Trophoblast cell (in vitro differentiated cells and primary cell): ENCODE results near the gene KIAA0408.
"Not testable (repeated sequence)": the region's sequence is repeated elsewhere in the genome, so short reads cannot be mapped to it uniquely, and the experiment has no call there.

ENCODE experiments used
- DNase-seq, 2 donors: peaks; one replicate each; pipeline ENCODE4 v3.0.0-alpha.2; 2016
- H2AFZ ChIP-seq: 2 replicates; pipeline ENCODE4 v1.6.1; 2013; ENCODE audit warnings: low read length, moderate library complexity, mild to moderate bottlenecking; ENCODE audit not compliant: insufficient read depth, poor library complexity
- H2AK5ac ChIP-seq: 2 replicates; pipeline ENCODE4 v1.6.1; 2013; ENCODE audit warnings: mild to moderate bottlenecking, low read length
- H2BK120ac ChIP-seq: 2 replicates; pipeline ENCODE4 v1.6.1; 2013; ENCODE audit warnings: low read length, mild to moderate bottlenecking, moderate library complexity; ENCODE audit not compliant: insufficient read depth, poor library complexity
- H2BK12ac ChIP-seq: 2 replicates; pipeline ENCODE4 v1.6.1; 2013; ENCODE audit warnings: mild to moderate bottlenecking, low read length, moderate library complexity
- H2BK5ac ChIP-seq: 2 replicates; pipeline ENCODE4 v1.6.1; 2013; ENCODE audit warnings: low read length, low read depth, moderate library complexity, mild to moderate bottlenecking; ENCODE audit not compliant: poor library complexity
- H3K14ac ChIP-seq: 2 replicates; pipeline ENCODE4 v1.6.1; 2013; ENCODE audit warnings: mild to moderate bottlenecking, low read length
- H3K18ac ChIP-seq: 2 replicates; pipeline ENCODE4 v1.6.1; 2013; ENCODE audit warnings: mild to moderate bottlenecking, low read length
- H3K23ac ChIP-seq: 2 replicates; pipeline ENCODE4 v1.6.1; 2013; ENCODE audit warnings: low read length
- H3K27ac ChIP-seq: 2 replicates; pipeline ENCODE4 v1.5.1; 2013; ENCODE audit warnings: low read depth, mild to moderate bottlenecking, inconsistent platforms, low read length, moderate library complexity
- H3K27me3 ChIP-seq: 2 replicates; pipeline ENCODE4 v1.6.1; 2013; ENCODE audit warnings: inconsistent platforms, mild to moderate bottlenecking, low read length, moderate library complexity; ENCODE audit not compliant: insufficient read depth
- H3K36me3 ChIP-seq, 2 experiments: 1 replicate in 1 of 2; 2 replicates in 1 of 2; pipeline ENCODE4 v1.6.1; 2013; ENCODE audit warnings: low read length in 2 of 2, mild to moderate bottlenecking in 2 of 2, moderate library complexity in 1 of 2; ENCODE audit not compliant: insufficient read depth in 2 of 2, control insufficient read depth in 1 of 2
- H3K4ac ChIP-seq: 2 replicates; pipeline ENCODE4 v1.6.1; 2013; ENCODE audit warnings: low read depth, mild to moderate bottlenecking, low read length, moderate library complexity
- H3K4me1 ChIP-seq, 2 experiments: 1 replicate in 1 of 2; 2 replicates in 1 of 2; pipeline ENCODE4 v1.6.1; 2013; ENCODE audit warnings: low read length in 2 of 2, mild to moderate bottlenecking in 2 of 2, moderate library complexity in 1 of 2; ENCODE audit not compliant: insufficient read depth in 2 of 2, control insufficient read depth in 1 of 2
- H3K4me2 ChIP-seq: 2 replicates; pipeline ENCODE4 v1.6.1; 2013; ENCODE audit warnings: inconsistent platforms, mild to moderate bottlenecking, low read length, moderate library complexity
- H3K4me3 ChIP-seq: 2 replicates; pipeline ENCODE4 v1.5.1; 2013; ENCODE audit warnings: mild to moderate bottlenecking, low read depth, low read length, inconsistent platforms
- H3K79me1 ChIP-seq: one replicate; pipeline ENCODE4 v1.6.1; 2013; ENCODE audit warnings: low read length
- H3K79me2 ChIP-seq: 2 replicates; pipeline ENCODE4 v1.6.1; 2013; ENCODE audit warnings: low read length, mild to moderate bottlenecking; ENCODE audit not compliant: control insufficient read depth, insufficient read depth, poor library complexity
- H3K9ac ChIP-seq: 2 replicates; pipeline ENCODE4 v1.6.1; 2013; ENCODE audit warnings: mild to moderate bottlenecking, low read length
- H3K9me3 ChIP-seq: 2 replicates; pipeline ENCODE4 v1.6.1; 2013; ENCODE audit warnings: low read depth, mild to moderate bottlenecking, control low read depth, inconsistent platforms, low read length; ENCODE audit not compliant: insufficient read depth
- H4K12ac ChIP-seq: 2 replicates; pipeline ENCODE4 v1.6.1; 2013; ENCODE audit warnings: low read depth, mild to moderate bottlenecking, low read length, moderate library complexity
- H4K8ac ChIP-seq: 2 replicates; pipeline ENCODE4 v1.6.1; 2013; ENCODE audit warnings: low read depth, mild to moderate bottlenecking, low read length, moderate library complexity
- H4K91ac ChIP-seq: one replicate; pipeline ENCODE4 v1.6.1; 2013; ENCODE audit warnings: low read depth, mild to moderate bottlenecking, low read length, moderate library complexity
- WGBS: extraction: QIAGEN DNeasy Blood & Tissue Kit; methylation state at CpG from one replicate; pipeline ENCODE4 v1.1.7; 2013; ENCODE audit warnings: missing lambda C conversion rate; ENCODE audit not compliant: insufficient read length, insufficient coverage; ENCODE audit errors: extremely low coverage; 5-methylcytosine and 5-hydroxymethylcytosine counted together

KIAA0408 gene

DNA sequence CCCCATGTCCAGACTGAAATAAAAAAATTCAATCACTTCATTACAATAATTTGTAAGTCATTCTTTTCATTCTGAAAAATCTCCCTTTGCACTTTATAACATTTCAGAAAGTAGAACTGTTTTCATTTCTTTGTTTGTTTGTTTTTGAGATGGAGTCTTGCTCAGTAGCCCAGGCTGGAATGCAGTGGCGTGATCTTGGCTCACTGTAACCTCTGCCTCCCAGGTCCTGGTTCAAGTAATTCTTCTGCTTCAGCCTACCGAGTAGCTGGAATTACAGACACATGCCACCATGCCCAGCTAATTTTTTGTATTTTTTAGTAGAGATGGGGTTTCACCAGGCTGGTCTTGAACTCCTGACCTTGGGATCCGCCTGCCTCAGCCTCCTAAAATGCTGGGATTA, 38.0 kb downstream of the KIAA0408 start:
- H3K4me2 ChIP-seq, H3K79me2 ChIP-seq, H3K79me1 ChIP-seq, H4K91ac ChIP-seq, H2BK12ac ChIP-seq, H4K8ac ChIP-seq, H2BK120ac ChIP-seq, H3K4ac ChIP-seq, H3K23ac ChIP-seq, H3K14ac ChIP-seq, H4K12ac ChIP-seq, H2AFZ ChIP-seq, H3K4me3 ChIP-seq, H3K18ac ChIP-seq, H3K9me3 ChIP-seq, H3K36me3 ChIP-seq, H2BK5ac ChIP-seq, DNase-seq, H3K27me3 ChIP-seq, H3K27ac ChIP-seq, H3K9ac ChIP-seq, H2AK5ac ChIP-seq, H3K4me1 ChIP-seq: not testable (repeated sequence)
- WGBS: no CpG with 5 or more reads among the region's 3 CpGs

DNA sequence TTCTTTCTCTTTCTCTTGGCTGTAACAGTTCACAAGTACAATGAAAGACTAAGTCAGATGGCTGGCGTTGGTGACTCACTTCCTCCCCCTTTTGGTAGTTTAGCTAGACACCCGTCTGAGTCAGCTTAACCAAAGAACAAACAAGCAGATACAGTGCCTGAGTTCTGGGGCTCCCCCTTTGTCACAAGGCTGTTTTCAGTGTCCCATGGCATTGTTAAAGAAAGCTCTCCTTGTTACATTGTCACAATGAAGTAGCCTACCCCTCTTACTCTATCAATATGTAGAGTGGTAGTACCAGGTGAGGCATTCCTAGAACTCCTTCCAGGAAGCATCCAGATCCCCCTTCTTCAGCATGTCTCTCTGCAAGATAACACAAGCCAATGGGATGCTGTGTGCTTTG, 38.6 kb downstream of the KIAA0408 start:
- Histone ChIP-seq H3K36me3 (no peaks in the 10 kb centered on the region), H3K79me2 (no peaks in the 10 kb centered on the region), H4K12ac (no peak overlapping the region), H3K4me2 (no peak overlapping the region), H2BK12ac (no peak overlapping the region), H4K8ac (no peak overlapping the region), H4K91ac (no peak overlapping the region), H2AFZ (no peak overlapping the region), H3K79me1 (no peaks in the 10 kb centered on the region), H3K23ac (no peak overlapping the region), H3K14ac (no peak overlapping the region), H3K27me3 (no peaks in the 10 kb centered on the region), H3K4me1 (no peaks in the 10 kb centered on the region), H2BK5ac (no peak overlapping the region), H3K9me3 (no peaks in the 10 kb centered on the region), H3K4me3 (no peak overlapping the region), H2BK120ac (no peak overlapping the region), H3K27ac (no peak overlapping the region), H3K4ac (no peak overlapping the region), H3K9ac (no peak overlapping the region), H2AK5ac (no peak overlapping the region), H3K18ac (no peak overlapping the region)
- DNase-seq: peak; percentile 67 to 72
- WGBS: no CpG with 5 or more reads among the region's 2 CpGs

DNA sequence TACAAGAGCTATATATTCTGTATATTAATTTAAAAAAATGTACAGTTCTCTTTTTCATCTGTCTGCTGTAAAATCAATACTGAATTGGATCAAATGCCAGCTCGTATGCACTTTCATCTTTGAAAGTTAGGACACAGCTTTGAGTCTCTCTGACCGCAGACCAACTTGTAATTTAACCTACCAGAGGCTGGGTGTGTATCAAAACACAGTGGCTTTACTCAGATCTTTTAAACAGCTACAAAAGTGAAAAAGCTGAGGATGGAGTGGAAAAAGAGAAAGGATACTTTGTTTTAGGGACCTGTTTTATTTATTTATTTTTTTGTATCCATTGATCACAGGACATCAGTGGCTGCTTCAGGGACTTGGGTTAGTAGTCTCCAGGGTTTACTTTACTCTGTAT, 44.1 kb downstream of the KIAA0408 start:
- no peaks in the 10 kb centered on the region for H3K4me1 ChIP-seq
- H2BK5ac ChIP-seq: no peak overlapping the region
- H4K8ac ChIP-seq: no peak overlapping the region
- H2BK120ac ChIP-seq: no peak overlapping the region
- no peaks in the 10 kb centered on the region for H3K79me1 ChIP-seq
- no peak for DNase-seq
- no peaks in the 10 kb centered on the region for H3K27me3 ChIP-seq
- no peak overlapping the region for H3K27ac ChIP-seq
- no peak overlapping the region for H3K9ac ChIP-seq
- H3K4ac ChIP-seq: no peak overlapping the region
- no peaks in the 10 kb centered on the region for H3K9me3 ChIP-seq
- WGBS: no CpG with 5 or more reads among the region's 2 CpGs
- H2BK12ac ChIP-seq: no peak overlapping the region
- H4K12ac ChIP-seq: no peak overlapping the region
- H3K4me3 ChIP-seq: no peak overlapping the region
- H2AFZ ChIP-seq: no peak overlapping the region
- no peak overlapping the region for H3K4me2 ChIP-seq
- no peaks in the 10 kb centered on the region for H3K36me3 ChIP-seq
- no peaks in the 10 kb centered on the region for H3K79me2 ChIP-seq
- H4K91ac ChIP-seq: no peak overlapping the region
- H3K18ac ChIP-seq: no peak overlapping the region
- H3K23ac ChIP-seq: no peak overlapping the region
- H3K14ac ChIP-seq: no peak overlapping the region
- H2AK5ac ChIP-seq: no peak overlapping the region

DNA sequence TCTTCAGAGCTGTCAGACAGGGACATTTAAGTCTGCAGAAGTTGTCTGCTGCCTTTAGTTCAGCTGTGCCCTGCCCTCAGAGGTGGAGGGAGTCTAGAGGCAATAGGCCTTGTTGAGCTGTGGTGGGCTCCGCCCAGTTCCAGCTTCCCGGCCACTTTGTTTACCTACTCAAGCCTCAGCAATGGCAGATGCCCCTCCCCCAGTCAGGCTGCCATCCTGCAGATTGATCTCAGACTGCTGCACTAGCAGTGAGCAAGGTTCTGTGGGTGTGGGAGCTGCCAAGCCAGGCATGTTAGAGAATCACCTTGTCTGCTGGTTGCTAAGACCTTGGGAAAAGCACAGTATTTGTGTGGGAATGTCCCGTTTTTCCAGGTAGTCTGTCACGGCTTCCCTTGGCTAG, 46.1 kb downstream of the KIAA0408 start:
- H3K27ac ChIP-seq, H3K9me3 ChIP-seq, H3K79me1 ChIP-seq, H3K4me3 ChIP-seq, H2BK12ac ChIP-seq, H2AK5ac ChIP-seq, H3K23ac ChIP-seq, H3K4me1 ChIP-seq, H4K8ac ChIP-seq, H3K27me3 ChIP-seq, H3K4me2 ChIP-seq, H3K4ac ChIP-seq, H2BK120ac ChIP-seq, H3K18ac ChIP-seq, H4K91ac ChIP-seq, H2BK5ac ChIP-seq, H3K14ac ChIP-seq, H3K9ac ChIP-seq, H3K79me2 ChIP-seq, H2AFZ ChIP-seq, H3K36me3 ChIP-seq, DNase-seq, H4K12ac ChIP-seq: not testable (repeated sequence)
- no CpG with 5 or more reads among the region's 4 CpGs for WGBS
